ENCODE results near the gene ACSL6. TPM values are rescaled to one million over a fixed set of nuclear protein-coding genes. Genes with fewer than 3 reads are reported as not detected.

Gene ACSL6
- total RNA-seq, 1 donor from 2014 or later, result under 0.01 TPM

DNA sequence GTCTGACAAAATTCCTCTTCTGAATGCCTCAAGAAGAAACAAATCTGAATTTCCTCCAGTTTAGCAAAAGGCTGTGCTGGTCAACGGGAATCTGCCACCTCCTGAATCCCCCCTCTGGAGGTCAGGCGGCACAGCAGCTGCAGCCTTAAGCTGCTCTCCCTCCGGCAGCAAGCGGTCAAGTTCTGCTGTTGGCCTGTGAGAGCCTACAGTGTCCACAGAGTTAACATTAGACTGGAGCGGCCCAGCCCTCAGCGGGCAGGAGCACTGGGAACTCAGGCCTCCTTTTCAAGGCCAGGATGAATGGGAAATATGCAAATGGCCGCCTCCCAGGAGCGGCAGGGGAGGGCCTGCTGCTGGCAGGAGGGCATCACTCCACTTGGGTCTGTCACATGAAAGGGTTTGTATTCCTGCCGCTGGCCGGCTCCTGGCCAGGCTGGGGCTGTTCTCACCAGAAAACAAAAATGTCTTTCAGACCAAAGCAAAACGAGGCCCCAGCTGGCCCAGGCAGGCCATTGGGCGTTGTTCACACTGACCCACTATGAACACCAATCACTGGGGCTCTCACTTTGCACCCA is 8.2 kb downstream of the ACSL6 start:
- H3K4me3 ChIP-seq (ENCODE audit: low read depth, low read length), result no peak overlapping the region
- no peaks in the 10 kb centered on the region for H3K36me3 ChIP-seq (ENCODE audit: control insufficient read depth, insufficient read depth, low read length)
- no peak for DNase-seq (ENCODE audit: low read depth)
- H3K27me3 ChIP-seq (ENCODE audit: control insufficient read depth, insufficient read depth, low read length), result no peaks in the 10 kb centered on the region
- TF ChIP-seq, protein P1, sequence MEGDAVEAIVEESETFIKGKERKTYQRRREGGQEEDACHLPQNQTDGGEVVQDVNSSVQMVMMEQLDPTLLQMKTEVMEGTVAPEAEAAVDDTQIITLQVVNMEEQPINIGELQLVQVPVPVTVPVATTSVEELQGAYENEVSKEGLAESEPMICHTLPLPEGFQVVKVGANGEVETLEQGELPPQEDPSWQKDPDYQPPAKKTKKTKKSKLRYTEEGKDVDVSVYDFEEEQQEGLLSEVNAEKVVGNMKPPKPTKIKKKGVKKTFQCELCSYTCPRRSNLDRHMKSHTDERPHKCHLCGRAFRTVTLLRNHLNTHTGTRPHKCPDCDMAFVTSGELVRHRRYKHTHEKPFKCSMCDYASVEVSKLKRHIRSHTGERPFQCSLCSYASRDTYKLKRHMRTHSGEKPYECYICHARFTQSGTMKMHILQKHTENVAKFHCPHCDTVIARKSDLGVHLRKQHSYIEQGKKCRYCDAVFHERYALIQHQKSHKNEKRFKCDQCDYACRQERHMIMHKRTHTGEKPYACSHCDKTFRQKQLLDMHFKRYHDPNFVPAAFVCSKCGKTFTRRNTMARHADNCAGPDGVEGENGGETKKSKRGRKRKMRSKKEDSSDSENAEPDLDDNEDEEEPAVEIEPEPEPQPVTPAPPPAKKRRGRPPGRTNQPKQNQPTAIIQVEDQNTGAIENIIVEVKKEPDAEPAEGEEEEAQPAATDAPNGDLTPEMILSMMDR (IDR thresholded peaks at IDR 0.05; ENCODE audit: insufficient read depth, low read length, poor library complexity, severe bottlenecking), result peak; percentile 14

DNA sequence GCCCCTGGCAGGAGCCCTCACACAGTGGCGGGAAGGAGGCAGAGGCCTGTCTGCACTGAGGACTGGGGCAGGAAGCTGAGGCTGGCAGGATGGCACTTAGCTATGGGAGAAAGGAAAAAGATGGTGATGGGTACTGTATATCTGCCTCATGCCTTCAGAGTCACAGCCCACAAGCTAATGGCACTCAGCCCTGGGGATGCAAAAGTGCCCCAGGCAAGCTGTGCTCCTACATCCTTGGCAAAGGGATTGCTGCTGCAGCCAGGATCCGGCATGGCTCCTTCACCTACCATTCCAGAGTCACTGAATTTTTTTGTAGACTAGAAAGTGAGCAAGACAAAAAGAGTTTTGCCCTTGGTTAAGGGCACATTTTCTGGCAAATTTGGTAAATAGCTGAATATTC is 8.7 kb downstream of the ACSL6 start:
- no peaks in the 10 kb centered on the region for H3K36me3 ChIP-seq (ENCODE audit: control insufficient read depth, insufficient read depth, low read length)
- TF ChIP-seq, protein P1 (IDR thresholded peaks at IDR 0.05; ENCODE audit: insufficient read depth, low read length, poor library complexity, severe bottlenecking), result no peak
- DNase-seq (ENCODE audit: low read depth), result no peak
- H3K27me3 ChIP-seq (ENCODE audit: control insufficient read depth, insufficient read depth, low read length), result no peaks in the 10 kb centered on the region
- H3K4me3 ChIP-seq (ENCODE audit: low read depth, low read length), result no peak overlapping the region

DNA sequence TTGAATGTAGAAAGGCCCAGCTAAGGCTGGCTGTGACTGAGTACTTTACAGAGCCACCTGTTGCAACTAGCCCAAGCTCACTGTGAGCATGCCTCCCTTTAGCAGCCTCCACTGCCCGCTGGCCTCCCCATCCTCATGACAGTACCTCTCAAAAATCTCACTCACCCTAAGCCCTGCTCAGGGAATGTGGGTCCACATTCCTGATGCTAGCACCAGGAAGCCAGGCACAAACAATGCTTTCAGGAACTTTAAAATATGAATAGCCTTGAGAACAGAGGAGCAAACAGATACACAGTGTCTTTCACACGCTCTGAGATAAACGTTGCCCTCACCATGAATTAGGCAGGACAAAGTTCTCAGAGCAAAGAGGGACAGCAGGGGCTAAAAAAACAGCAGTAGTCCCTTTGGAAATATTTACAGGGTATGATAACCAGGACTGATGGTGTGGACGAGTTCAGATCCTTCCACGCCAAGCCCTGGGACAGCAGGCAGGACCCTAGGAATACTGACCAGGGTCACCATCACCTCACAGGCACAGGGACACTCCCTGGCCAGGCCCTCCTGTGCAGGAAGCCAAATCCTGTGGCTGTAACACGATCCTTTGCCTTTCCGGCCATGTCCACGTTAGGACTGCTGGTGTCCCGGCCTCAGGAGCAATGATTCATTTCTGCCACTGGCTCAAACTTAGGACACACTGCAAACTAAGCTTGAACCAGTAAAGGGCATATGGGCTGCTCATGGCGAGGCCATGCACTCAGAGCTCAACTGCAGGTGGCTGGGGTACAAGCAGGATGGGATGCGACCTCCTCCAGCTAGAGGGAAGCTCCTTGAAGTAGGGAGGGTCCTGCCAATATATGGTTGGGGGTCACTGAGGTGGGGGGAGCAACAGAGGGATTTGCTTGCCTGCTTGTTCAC is 9.6 kb downstream of the ACSL6 start:
- H3K36me3 ChIP-seq (ENCODE audit: control insufficient read depth, insufficient read depth, low read length), result no peaks in the 10 kb centered on the region
- H3K4me3 ChIP-seq (ENCODE audit: low read depth, low read length), result no peak overlapping the region
- H3K27me3 ChIP-seq (ENCODE audit: control insufficient read depth, insufficient read depth, low read length), result no peaks in the 10 kb centered on the region
- TF ChIP-seq, protein P1 (IDR thresholded peaks at IDR 0.05; ENCODE audit: insufficient read depth, low read length, poor library complexity, severe bottlenecking), result no peak
- DNase-seq (ENCODE audit: low read depth), result no peak

DNA sequence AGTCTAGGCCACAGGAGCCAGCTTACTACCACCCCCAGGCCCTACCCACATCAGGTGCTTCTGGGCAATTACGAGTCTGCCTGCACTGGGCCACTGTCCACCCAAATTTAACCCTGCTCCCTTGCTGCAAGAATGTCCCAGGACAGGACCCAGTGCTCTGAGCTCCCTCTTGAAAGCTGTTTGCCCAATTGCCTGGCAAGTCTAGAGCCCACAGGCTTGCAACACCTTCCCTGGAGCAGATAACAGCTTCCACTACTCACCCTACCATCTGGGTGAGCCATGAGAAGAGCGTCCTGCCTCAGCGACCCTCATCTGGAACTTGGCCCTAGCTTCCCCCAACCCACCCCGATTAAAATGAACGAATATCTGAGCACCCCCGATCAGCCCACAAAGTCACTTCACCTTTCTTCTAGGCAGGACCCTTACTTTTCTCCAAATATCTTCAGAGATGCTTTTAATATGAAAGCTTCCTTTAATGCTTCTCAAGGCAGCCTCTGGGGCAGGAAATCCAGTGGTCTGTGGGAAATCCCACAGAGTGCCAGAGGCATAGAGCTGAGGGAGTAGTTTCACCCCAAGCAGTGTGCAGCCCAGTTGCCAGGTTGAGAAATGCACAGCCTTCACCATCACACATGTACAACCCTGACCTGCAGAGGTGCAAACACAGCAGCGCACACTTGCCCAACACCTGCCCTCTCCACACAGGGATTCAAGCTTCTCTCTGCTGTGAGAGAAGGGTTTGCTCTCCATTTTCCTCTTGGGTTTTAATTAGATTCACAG is 10.6 kb downstream of the ACSL6 start:
- H3K36me3 ChIP-seq (ENCODE audit: control insufficient read depth, insufficient read depth, low read length), result no peaks in the 10 kb centered on the region
- H3K4me3 ChIP-seq (ENCODE audit: low read depth, low read length), result no peak overlapping the region
- TF ChIP-seq, protein P1 (IDR thresholded peaks at IDR 0.05; ENCODE audit: insufficient read depth, low read length, poor library complexity, severe bottlenecking), result no peak
- DNase-seq (ENCODE audit: low read depth), result no peak
- H3K27me3 ChIP-seq (ENCODE audit: control insufficient read depth, insufficient read depth, low read length), result no peaks in the 10 kb centered on the region

DNA sequence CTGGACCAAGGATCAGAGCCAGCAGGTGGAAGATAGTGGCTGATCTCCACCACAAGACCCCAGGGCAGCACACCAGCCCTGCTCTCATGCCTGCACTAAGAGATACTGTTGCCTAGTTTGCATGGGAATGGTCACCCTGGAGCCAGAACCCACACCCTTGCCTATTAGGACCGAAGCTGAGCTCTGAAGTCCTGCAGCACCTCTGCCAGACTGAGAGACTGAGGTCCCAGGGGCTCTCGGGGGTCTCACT is 11.3 kb downstream of the ACSL6 start:
- TF ChIP-seq, protein P1 (IDR thresholded peaks at IDR 0.05; ENCODE audit: insufficient read depth, low read length, poor library complexity, severe bottlenecking), result no peak
- H3K27me3 ChIP-seq (ENCODE audit: control insufficient read depth, insufficient read depth, low read length), result no peaks in the 10 kb centered on the region
- DNase-seq (ENCODE audit: low read depth), result no peak

More for the DNA sequence above, 11.3 kb downstream of the ACSL6 start:
- Histone ChIP-seq H3K36me3 (ENCODE audit: control insufficient read depth, insufficient read depth, low read length) (no peaks in the 10 kb centered on the region), H3K4me3 (ENCODE audit: low read depth, low read length) (no peak overlapping the region)
